ENCODE measurements around the gene BMPER.

- TF ChIP-seq CTCF (IDR thresholded peaks at IDR 0.05; ENCODE audit: insufficient read depth, low read length, poor library complexity, severe bottlenecking) (no peak), EZH2phosphoT487 (conservative IDR thresholded peaks at IDR 0.05; ENCODE audit: low read length) (no peak)
Measured at GRCh38 chr7:33923440-33924229, 18.3 kb downstream of the BMPER start.
